HG03571 (cell line): ENCODE data around the gene RPL21.
"Not testable (repeated sequence)": the region's sequence is repeated elsewhere in the genome, so short reads cannot be mapped to it uniquely, and the experiment has no call there.

Experiments used
- ATAC-seq: cut with Tn5 transposase; IDR thresholded peaks from one replicate; pipeline ENCODE4 v1.9.1; 2021; ENCODE audit not compliant: unreplicated experiment

RPL21 gene

DNA sequence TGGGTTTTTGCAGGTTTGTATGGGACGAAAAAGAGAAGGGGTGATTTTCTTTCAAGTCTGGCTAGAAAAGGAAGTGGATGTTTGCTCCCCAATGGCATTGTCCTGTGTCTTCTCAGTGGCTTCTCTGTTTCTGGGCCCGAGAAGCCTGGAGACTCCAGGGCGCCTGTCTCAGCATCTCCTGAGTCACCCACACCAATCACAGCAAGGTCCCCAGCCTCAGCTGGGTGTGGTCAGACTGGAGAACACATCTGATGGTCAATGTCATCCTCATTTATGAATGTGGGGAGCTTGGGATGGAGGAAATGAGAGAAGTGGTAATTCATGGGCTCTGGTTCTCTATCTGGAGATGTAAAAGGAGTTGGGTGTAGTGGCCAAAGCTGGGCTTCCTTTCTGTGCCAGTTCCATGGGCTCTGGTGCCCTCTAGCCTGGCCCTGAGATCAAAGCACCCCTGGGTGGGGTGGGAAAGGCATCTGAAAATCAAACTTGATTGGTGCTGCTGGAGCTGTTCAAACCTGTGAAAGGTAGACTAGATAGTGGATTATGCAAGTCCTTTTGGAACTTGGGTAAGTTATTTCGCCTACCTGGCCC lies 32.6 kb downstream of the RPL21 start:
- ATAC-seq: no peak

DNA sequence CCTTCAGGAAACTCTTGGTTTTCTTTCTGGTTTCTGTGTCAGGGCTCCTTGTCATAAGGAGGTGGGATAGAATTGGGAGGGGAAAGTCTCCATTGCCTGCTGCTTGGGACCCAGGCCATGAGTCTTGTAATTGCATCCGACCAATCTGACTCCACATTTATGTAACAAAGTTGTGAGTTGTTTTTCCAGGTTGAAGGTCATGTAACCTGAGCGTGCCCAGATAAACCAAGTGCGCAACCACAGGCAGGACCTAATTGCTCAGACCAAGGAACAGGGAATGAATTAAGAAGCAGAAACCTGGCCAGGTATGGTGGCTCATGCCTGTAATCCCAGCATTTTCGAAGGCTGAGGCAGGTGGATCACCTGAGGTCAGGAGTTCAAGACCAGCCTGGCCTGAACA lies 37.0 kb downstream of the RPL21 start:
- ATAC-seq: no peak

GRCh38 chr13:27289011-27289665 lies 37.8 kb downstream of the RPL21 start:
- no peak for ATAC-seq

DNA sequence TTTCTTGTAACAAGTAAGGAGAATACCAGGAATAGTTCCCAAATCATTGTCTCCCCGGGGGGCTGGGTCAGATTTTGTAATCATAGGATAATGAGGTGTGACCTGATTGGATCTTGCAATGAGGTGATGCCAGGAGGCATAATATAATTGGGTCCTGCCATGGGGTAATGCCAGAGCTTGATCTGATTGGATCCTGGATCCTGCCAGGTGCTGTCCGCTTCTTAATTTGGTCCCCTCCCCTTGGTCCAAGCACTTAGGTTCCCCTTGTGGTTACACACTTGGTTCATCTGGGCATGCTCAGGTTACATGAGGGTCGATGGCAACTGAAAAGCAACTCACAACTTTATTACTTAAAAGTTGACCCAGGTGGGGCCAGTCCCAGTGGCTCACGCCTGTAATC lies 39.4 kb downstream of the RPL21 start:
- no peak for ATAC-seq

GRCh38 chr13:27291967-27292366 lies 40.6 kb downstream of the RPL21 start:
- not testable (repeated sequence) for ATAC-seq

DNA sequence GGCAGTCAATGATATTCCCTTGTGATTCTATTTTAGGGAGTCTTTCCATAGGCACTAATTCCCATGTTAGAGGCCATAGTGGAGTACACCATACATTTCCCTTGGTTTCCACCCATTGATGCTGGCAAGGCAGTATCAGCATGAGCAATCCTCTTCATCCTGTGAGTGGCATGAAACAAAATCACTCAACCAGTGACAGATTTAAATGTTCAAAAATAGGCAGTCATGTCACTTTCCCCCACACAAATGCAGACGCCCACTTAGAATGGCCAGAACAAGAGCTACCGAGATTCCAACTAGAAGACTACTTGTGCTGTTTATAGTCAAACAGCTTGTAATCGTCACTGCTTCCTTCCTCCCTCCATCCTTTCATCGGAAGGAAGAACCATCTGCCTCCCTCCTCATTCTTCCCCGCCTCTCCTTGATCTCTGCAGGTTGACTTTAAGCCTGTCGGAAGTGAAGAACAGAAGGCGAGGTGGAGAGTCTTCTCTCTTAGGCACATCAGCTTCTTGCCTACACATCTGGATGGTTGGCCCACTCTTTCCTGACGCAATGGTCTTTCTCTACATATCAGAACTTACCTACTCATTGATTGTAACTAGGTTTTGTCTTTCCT lies 41.8 kb downstream of the RPL21 start:
- no peak for ATAC-seq

GRCh38 chr13:27293873-27294515 lies 42.6 kb downstream of the RPL21 start:
- no peak for ATAC-seq

DNA sequence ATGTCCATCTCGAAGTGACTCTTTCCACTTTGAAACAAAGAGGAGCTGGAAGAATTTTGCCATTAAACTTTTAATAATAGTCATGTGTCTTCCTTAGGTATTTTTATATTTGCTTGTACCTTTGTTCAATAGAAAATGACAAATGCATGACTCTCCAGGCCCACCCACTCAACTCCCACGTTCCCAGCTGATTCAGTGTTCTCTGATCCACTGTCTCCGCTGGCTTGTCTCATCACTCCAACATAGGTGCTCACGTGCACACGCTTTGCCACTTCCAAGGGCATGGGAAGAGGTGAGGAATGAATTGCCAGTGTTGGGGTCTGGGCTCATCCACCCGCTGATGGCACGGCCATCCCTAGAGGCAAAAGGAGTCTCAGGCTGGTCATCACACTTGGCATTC lies 43.7 kb downstream of the RPL21 start:
- no peak for ATAC-seq

DNA sequence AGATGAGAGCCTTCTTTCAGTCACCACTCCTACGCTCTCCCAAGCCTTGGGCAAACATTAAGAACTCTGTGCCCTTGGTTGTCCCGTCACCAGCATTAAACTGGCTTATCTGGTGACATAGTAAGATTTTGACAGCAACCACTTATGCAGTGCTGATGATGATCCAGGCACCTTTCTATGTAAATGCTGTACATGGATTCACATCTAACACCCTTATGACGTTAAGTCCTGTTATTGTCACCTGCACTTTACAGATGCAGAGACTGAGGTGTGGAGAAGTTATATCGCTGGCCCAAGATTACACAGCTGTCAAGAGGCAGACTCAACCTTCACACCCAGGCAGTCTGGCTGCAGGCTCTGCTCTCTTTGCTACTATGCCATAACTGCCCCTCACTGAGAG lies 44.3 kb downstream of the RPL21 start:
- ATAC-seq: no peak

- ATAC-seq: no peak
These were observed 45.1 kb downstream of the RPL21 start for GRCh38 chr13:27296496-27296895.

- no peak for ATAC-seq
These were observed 47.5 kb downstream of the RPL21 start for GRCh38 chr13:27298849-27299248.

DNA sequence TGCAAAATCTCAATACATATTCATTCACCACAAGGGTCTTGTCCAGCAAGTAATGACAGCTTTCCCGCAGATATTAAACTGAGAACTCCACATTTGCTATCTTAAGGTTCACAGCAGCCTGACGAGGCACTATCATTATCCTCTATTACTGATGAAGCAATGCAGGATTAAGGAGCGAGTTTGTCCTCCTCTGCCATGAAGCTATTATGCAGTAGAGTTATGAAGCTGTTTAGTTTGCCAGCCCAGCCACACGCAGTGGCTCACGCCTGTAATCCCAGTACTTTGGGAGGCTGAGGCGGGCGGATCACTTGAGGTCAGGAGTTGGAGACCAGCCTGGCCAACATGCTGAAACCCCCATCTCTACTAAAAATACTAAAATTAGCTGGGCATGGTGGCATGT lies 49.0 kb downstream of the RPL21 start:
- ATAC-seq: not testable (repeated sequence)

DNA sequence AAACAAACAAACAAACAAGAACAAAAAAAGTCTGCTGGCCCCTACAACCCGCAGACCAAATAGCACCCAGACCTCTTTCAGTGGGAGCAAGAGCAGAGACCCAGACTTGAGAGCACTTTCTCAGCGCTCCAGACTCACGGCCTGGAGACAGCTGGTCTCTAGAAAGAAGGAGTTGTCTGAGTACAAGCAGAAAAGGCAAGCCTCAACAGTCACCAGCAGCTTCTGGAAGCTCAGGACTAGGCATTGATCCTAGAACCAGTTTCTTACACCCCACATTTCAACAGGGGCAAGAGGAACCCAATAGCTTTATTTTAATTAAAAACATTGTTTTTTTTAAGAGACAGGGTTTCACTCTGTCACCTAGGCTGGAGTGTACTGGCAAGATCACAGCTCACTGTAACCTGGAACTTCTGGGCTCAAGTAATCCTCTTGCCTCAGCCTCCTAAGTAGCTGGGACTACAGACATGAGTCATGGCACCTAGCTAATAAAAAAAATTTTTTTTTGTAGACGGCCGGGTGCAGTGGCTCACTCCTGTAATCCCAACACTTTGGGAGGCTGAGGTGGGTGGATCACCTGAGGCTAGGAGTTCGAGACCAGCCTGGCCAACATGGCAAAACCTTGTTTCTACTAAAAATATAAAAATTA lies 49.7 kb downstream of the RPL21 start:
- no peak for ATAC-seq

- ATAC-seq: no peak
These were observed 51.4 kb downstream of the RPL21 start for GRCh38 chr13:27302643-27303262.

GRCh38 chr13:27304099-27304498 lies 52.7 kb downstream of the RPL21 start:
- no peak for ATAC-seq

- ATAC-seq: no peak
These were observed 53.3 kb downstream of the RPL21 start for GRCh38 chr13:27304611-27305010.
